Body of pancreas (tissue), 4 donors: ENCODE results near the gene PRDM16. TPM values are rescaled to one million over a fixed set of nuclear protein-coding genes. Genes with fewer than 3 reads are reported as not detected.

Experiments used
- ATAC-seq: fragments of 150-250 bp; one replicate; pipeline ENCODE4 v1.9.1; 2016
- DNase-seq, 4 donors: peaks; one replicate each; pipeline ENCODE4 v3.0.0-alpha.2; 2019
- H3K27ac ChIP-seq, 4 donors: fragments of 200-600 bp; sonication (generic); 1 replicate in 3 of 4; 2 replicates in 1 of 4; pipeline versions ENCODE4 v1.5.1 to v1.6.1; 2016 to 2019; ENCODE audit warnings: mild to moderate bottlenecking in 1 of 4, mixed read lengths in 1 of 4, moderate library complexity in 1 of 4
- H3K27me3 ChIP-seq, 2 donors: fragments of 200-600 bp; sonication (generic); one replicate each; pipeline ENCODE4 v1.6.0; 2016; ENCODE audit warnings: mild to moderate bottlenecking in 1 of 2
- H3K36me3 ChIP-seq, 2 donors: fragments of 200-600 bp; sonication (generic); replicated peaks in 1 of 2; 2 replicates each; pipeline ENCODE4 v1.5.1; 2016; ENCODE audit warnings: low read depth in 2 of 2; ENCODE audit not compliant: insufficient read depth in 1 of 2
- H3K4me1 ChIP-seq: fragments of 200-600 bp; sonication (generic); one replicate; pipeline ENCODE4 v1.6.0; 2016
- H3K4me3 ChIP-seq, 2 donors: fragments of 200-600 bp; sonication (generic); 1 replicate in 1 of 2; 2 replicates in 1 of 2; pipeline ENCODE4 v1.5.1; 2016 to 2019
- H3K9me3 ChIP-seq, 3 donors: fragments of 200-600 bp; sonication (generic); 1 replicate in 2 of 3; 2 replicates in 1 of 3; pipeline ENCODE4 v1.5.1; 2016
- CTCF ChIP-seq, 7 experiments: fragments of 450-650 bp in 4 of 7; fragments of 200-600 bp in 3 of 7; sonication (generic) in 3 of 7; IDR thresholded peaks; one replicate each; pipeline ENCODE4 v1.5.1; 2016 to 2019; ENCODE audit warnings: antibody characterized with exemption in 7 of 7
- POLR2A ChIP-seq, 3 donors: fragments of 450-650 bp; IDR thresholded peaks; one replicate each; pipeline ENCODE4 v1.6.1; 2016; ENCODE audit warnings: antibody characterized with exemption in 3 of 3, mild to moderate bottlenecking in 2 of 3
- WGBS, 2 donors: methylation state at CpG; one replicate each; pipeline ENCODE4 v1.1.5; 2017; 5-methylcytosine and 5-hydroxymethylcytosine counted together
- intact Hi-C: fragments of 100-400 bp; cut with DNase I; formaldehyde crosslinking; loops from one replicate; pipeline ENCODE4 v1.15.1; 2023
- total RNA-seq, 2 donors: library from RNA; depleted of rRNA; stranded (reverse); fragments of >200 nt; gene quantifications; one replicate each; pipeline ENCODE4 v1.1.0, GENCODE V29; 2016

The PRDM16 gene
- total RNA-seq, 2 donors from 2014 or later, result 15.2 to 16.6 TPM

GRCh38 chr1:3440300-3440681, 371.3 kb downstream of the PRDM16 start:
- TF ChIP-seq CTCF (IDR thresholded peaks at IDR 0.05), result no peak
- TF ChIP-seq POLR2A (IDR thresholded peaks at IDR 0.05), result no peak
- WGBS, 2 donors, result 48 to 54% methylated on average over 9 to 10 of the region's 10 CpGs
- Histone ChIP-seq H3K9me3 (no peaks in the 10 kb centered on the region), H3K4me3 (no peak overlapping the region), H3K27ac (no peak overlapping the region), H3K36me3 (no peaks in the 10 kb centered on the region), H3K27me3 (no peaks in the 10 kb centered on the region), H3K4me1 (no peaks in the 10 kb centered on the region)
- intact Hi-C loops, result no loop called here
- DNase-seq (no peak), ATAC-seq (no peak)

GRCh38 chr1:3440711-3441409, 371.9 kb downstream of the PRDM16 start:
- Histone ChIP-seq H3K27me3 (no peaks in the 10 kb centered on the region), H3K27ac (no peak overlapping the region), H3K9me3 (no peaks in the 10 kb centered on the region), H3K4me3 (no peak overlapping the region), H3K36me3 (no peaks in the 10 kb centered on the region), H3K4me1 (no peaks in the 10 kb centered on the region)
- WGBS, 2 donors, result 41 to 48% methylated on average over 17 to 20 of the region's 20 CpGs
- no peak for TF ChIP-seq POLR2A (IDR thresholded peaks at IDR 0.05)
- no peak for TF ChIP-seq CTCF (IDR thresholded peaks at IDR 0.05)
- intact Hi-C loops, result no loop called here
- ATAC-seq, result no peak
- DNase-seq, result no peak

GRCh38 chr1:3441410-3441847, 372.4 kb downstream of the PRDM16 start:
- H3K36me3 ChIP-seq, result no peaks in the 10 kb centered on the region
- intact Hi-C loops, result no loop called here
- no peaks in the 10 kb centered on the region for H3K9me3 ChIP-seq
- DNase-seq (no peak), ATAC-seq (no peak)
- TF ChIP-seq CTCF (IDR thresholded peaks at IDR 0.05) (no peak), POLR2A (IDR thresholded peaks at IDR 0.05) (no peak)
- no peak overlapping the region for H3K27ac ChIP-seq
- 28 to 34% methylated on average over 8 of the region's 8 CpGs for WGBS, 2 donors
- no peak overlapping the region for H3K4me3 ChIP-seq
- no peaks in the 10 kb centered on the region for H3K4me1 ChIP-seq
- H3K27me3 ChIP-seq, result no peaks in the 10 kb centered on the region

- ATAC-seq, result no peak
- DNase-seq, result no peak
- Histone ChIP-seq H3K9me3 (no peaks in the 10 kb centered on the region), H3K27ac (no peak overlapping the region), H3K4me3 (no peak overlapping the region), H3K36me3 (no peaks in the 10 kb centered on the region), H3K27me3 (no peaks in the 10 kb centered on the region), H3K4me1 (no peaks in the 10 kb centered on the region)
- intact Hi-C loops, result no loop called here
- TF ChIP-seq POLR2A (IDR thresholded peaks at IDR 0.05) (no peak), CTCF (IDR thresholded peaks at IDR 0.05) (no peak)
- 59 to 79% methylated on average over 8 of the region's 8 CpGs for WGBS, 2 donors
Observed at GRCh38 chr1:3441880-3442279, 372.9 kb downstream of the PRDM16 start.

- H3K9me3 ChIP-seq, result no peaks in the 10 kb centered on the region
- ATAC-seq (no peak), DNase-seq (no peak)
- intact Hi-C loops, result no loop called here
- TF ChIP-seq CTCF (IDR thresholded peaks at IDR 0.05) (no peak), POLR2A (IDR thresholded peaks at IDR 0.05) (no peak)
- H3K4me1 ChIP-seq, result no peaks in the 10 kb centered on the region
- WGBS, 2 donors, result 53 to 74% methylated on average over 6 to 13 of the region's 13 CpGs
- H3K27ac ChIP-seq, result no peak overlapping the region
- H3K4me3 ChIP-seq, result no peak overlapping the region
- no peaks in the 10 kb centered on the region for H3K27me3 ChIP-seq
- no peaks in the 10 kb centered on the region for H3K36me3 ChIP-seq
Observed at GRCh38 chr1:3442331-3442730, 373.3 kb downstream of the PRDM16 start.
